ENCODE data around the gene ZNRF3.
"Not testable (repeated sequence)": the region's sequence is repeated elsewhere in the genome, so short reads cannot be mapped to it uniquely, and the experiment has no call there.

ZNRF3 gene

DNA sequence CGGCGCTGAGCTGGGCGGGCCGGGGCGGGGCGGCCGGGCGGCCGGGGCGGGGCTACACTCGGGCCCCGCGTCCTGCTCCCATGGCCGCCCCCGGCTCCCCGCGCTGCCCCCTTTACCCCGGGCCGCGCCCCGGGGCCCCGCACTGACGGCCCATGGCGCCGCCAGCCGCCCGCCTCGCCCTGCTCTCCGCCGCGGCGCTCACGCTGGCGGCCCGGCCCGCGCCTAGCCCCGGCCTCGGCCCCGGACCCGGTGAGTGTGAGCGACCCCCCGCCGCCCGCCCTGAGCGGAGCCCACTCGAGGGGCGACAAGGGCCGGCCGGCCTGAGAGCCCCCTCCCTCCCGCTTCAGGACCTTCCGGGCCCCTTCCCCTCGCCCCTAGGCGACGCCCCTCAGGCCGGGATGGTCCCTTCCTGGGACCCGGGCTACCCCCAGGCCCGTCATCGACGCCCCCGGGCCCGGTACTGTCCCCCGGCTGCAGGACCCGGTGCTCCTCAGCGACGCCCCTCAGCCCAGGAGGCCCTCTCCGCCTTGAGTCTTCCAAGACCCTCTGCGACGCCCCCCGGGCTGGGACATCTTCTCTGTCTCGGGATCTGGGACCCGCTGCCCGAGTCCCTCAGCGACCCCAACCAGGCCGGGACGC is 189.7 kb downstream of the ZNRF3 start, which contains the start of gene KREMEN1:
KREMEN1 (plus strand) TSS at position 57 of the 639 bp plus-strand sequence; CDS start at position 153, 96 bp downstream.
- DNase-seq: no peak

GRCh38 chr22:29073618-29074275 is 190.4 kb downstream of the ZNRF3 start:
- no peak for DNase-seq

- no peak for DNase-seq
Measured at GRCh38 chr22:29074276-29074772, 191.0 kb downstream of the ZNRF3 start.

DNA sequence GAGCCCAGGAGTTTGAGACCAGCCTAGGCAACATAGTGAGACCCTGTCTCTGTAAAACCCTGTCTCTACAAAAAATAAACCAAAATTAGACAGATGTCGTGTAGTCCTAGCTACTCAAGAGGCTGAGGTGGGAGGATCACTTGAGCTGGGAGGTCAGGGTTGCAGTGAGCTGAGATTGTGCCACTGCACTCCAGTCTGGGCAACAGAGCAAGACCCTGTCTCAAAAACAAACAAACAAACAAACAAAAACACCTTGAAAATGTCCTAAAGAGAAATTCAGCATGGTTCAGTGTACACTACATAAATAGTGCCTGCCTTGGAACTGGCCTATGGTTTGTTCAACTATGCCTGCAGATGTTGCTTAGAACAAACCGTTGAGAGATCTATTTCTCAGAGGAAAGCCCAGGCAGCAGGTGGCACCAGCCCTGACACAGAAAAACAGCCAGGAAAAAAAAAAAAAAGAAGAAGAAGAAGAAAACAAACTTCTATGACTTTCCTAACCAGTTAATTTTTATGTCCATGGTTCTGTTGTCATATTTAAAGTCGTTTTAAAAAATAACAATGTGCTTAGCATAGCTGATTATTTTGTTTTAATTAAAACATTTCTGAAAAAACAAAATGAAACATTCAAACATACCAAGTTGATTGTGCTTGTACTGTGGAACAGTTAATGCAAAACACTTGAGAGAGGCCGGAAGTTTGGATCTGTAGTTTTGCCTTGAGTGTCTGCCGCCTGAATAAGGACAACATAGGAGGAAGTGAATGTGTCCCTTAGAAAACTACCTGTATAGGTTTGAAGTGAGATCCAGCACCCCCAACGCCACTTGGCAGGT is 194.9 kb downstream of the ZNRF3 start:
- no peak for DNase-seq

DNA sequence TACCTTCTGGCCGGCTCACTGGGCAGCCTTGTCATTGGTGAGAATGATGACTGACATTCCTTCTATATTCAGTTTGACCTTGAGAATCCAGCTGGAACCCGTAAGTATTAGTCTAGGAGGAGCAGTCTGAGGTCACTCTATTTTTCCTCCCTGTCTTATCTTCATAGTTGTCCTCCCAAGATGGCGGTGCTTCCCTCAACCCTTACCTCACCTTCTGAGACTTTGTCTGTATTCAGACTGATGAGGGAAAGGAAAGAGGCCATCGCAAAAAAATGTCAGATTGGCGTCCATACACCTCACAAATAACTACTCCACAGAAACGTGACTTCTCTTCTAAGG is 195.5 kb downstream of the ZNRF3 start:
- no peak for DNase-seq

- DNase-seq: peak; percentile 85
Measured at GRCh38 chr22:29079218-29079901, 196.0 kb downstream of the ZNRF3 start.

GRCh38 chr22:29080106-29080975 is 197.0 kb downstream of the ZNRF3 start:
- no peak for DNase-seq

DNA sequence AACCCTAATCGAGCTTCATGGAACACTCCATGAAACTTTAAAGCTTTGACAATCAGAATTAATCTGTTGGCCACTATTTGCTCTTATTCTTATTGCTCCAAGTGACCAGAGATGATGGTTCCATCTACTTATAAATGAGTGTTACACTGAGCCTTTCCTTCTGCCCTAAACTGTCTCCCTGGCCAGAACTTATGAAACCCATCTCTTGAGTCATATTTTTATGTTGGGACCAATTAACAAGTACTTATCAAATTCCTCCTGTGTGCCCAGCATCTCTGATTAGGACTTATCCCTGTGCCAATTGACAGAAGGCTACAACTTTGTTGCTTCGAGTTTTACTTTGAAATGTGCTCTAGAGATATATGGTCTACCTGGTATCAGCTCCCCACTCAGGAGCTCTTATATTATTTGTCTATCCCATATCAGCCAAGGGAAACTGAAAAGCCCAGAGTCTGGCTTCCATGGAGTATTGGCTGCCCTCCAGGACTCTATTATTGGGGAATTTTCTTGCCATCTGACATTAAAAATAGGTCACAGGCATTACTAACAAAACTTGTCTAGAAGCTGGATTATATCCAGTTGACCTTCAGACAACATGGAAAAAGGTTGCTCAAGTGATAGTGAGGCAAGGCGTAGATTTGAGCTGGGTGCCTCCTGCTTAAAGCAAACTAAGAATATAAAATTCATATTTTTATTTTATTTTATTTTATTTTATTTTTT is 198.3 kb downstream of the ZNRF3 start:
- DNase-seq: no peak

DNA sequence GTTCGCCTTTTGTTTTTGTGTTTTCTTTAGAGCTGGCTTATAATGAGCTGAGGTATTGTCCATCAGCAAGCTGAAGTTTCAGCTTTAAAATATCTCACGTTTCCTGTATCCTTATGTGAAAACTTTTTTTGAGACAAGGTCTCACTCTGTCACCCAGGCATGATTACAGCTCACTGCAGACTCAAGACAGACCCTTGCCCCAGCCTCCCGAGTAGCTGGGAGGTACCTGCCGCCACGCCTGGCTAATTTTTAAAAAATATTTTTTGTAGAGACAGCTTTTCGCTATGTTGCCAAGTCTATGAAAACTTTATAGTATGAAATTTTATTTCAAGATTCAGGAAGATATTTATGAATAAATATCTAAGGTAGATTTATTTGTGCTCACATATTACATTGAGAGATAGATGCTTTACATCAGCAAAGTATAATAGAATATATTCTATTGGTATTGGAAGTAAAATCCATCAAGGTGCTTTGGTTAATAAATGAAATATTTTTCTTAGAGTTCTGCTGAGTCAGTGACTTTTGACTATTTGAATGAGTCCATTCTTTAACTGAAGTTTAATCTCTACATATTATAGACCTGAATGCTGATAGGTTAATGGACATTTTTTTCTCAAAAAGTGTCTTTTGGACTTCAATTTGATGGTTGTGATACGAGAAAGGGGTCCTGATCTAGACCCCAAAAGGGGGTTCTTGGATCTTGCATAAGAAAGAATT is 199.6 kb downstream of the ZNRF3 start:
- DNase-seq: no peak

DNA sequence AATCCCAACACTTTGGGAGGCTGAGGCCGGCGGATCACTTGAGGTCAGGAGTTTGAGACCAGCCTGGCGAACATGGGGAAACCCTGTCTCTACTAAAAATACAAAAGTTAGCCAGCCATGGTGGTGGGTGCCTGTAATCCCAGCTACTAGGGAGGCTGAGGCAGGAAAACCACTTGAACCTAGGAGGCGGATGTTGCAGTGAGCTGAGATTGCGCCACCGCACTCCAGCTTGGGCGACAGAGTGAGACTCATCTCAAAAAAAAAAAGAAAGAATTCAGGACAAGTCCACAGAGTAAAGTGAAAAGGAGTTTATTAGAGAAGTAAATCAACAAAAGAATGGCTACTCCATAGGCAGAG is 200.2 kb downstream of the ZNRF3 start:
- not testable (repeated sequence) for DNase-seq

- no peak for DNase-seq
Measured at GRCh38 chr22:29083933-29084591, 200.7 kb downstream of the ZNRF3 start.

DNA sequence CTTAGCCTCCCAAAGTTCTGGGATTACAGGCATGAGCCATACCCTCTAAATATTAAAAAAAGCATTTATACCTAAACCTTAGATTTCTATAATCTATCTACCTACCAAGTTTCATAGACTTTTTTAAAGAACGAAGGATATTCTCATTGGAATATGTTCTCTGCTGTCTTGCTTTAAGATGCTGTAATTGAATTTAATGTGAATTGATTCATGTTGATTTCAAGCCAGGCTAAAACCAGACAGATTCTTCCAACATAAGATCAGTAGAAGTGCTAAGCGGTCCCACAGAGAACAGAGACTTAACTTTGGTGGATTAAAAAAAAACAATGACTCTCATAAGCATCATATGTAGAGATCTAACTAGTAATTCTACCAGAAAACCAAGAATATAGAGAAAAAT is 203.6 kb downstream of the ZNRF3 start:
- DNase-seq: no peak

- no peak for DNase-seq
Measured at GRCh38 chr22:29088809-29089208, 205.4 kb downstream of the ZNRF3 start.

GRCh38 chr22:29089507-29089906 is 206.1 kb downstream of the ZNRF3 start:
- DNase-seq: no peak

GRCh38 chr22:29090039-29090438 is 206.7 kb downstream of the ZNRF3 start:
- DNase-seq: no peak

GRCh38 chr22:29092243-29092642 is 208.9 kb downstream of the ZNRF3 start:
- no peak for DNase-seq

DNA sequence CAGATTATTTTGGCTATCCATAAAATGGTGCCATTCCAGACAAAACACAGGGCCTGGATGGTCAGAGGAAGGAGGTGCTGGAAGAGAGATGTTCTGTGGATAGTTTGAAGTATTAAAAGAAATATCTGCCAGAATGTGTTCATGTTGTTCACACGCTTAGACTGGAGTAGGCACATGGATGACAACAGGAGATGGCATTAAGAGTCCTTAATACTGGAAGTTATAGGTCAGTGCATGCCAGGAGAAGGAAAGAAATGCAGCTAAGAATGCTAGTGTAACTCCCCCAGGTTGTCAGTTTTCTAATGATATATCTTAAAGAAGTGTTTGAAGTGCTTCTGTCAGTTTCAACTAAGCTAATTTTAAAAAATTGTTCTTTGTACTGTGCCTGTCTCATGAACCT is 209.7 kb downstream of the ZNRF3 start:
- DNase-seq: no peak

GRCh38 chr22:29093501-29094300 is 210.3 kb downstream of the ZNRF3 start:
- no peak for DNase-seq

GRCh38 chr22:29095459-29095858 is 212.1 kb downstream of the ZNRF3 start:
- no peak for DNase-seq
